Liver (tissue), 9 donors: ENCODE data around the gene ZDHHC21. TPM values are rescaled to one million over a fixed set of nuclear protein-coding genes. Genes with fewer than 3 reads are reported as not detected.
A peak's percentile ranks its signal among the peaks of the same experiment; 100 is the strongest.

ENCODE experiments used
- DNase-seq: peaks from one replicate; pipeline ENCODE4 v3.0.0-alpha.2; 2017; ENCODE audit warnings: low spot score
- H3K27ac ChIP-seq, 2 donors: one replicate each; pipeline ENCODE4 v1.7.0; 2013; ENCODE audit warnings: inconsistent platforms in 2 of 2, low read length in 2 of 2, control low read depth in 1 of 2, low read depth in 1 of 2, mild to moderate bottlenecking in 1 of 2
- H3K27me3 ChIP-seq, 4 donors: one replicate each; pipeline versions ENCODE4 v1.6.1 to v1.7.0; 2013; ENCODE audit warnings: low read length in 3 of 4, inconsistent platforms in 1 of 4, mild to moderate bottlenecking in 1 of 4, moderate library complexity in 1 of 4; ENCODE audit not compliant: control insufficient read depth in 4 of 4, insufficient read depth in 4 of 4
- H3K36me3 ChIP-seq, 4 donors: one replicate each; pipeline versions ENCODE4 v1.6.1 to v1.7.0; 2013; ENCODE audit warnings: low read length in 3 of 4, mild to moderate bottlenecking in 3 of 4, low read depth in 1 of 4, moderate library complexity in 1 of 4; ENCODE audit not compliant: control insufficient read depth in 4 of 4, insufficient read depth in 3 of 4
- H3K4me1 ChIP-seq, 4 donors: one replicate each; pipeline versions ENCODE4 v1.6.1 to v1.7.0; 2013; ENCODE audit warnings: low read length in 3 of 4, mild to moderate bottlenecking in 3 of 4, moderate library complexity in 1 of 4; ENCODE audit not compliant: control insufficient read depth in 4 of 4, insufficient read depth in 4 of 4
- H3K4me3 ChIP-seq, 3 donors: one replicate each; pipeline versions ENCODE4 v1.6.1 to v1.7.0; 2013; ENCODE audit warnings: low read length in 3 of 3, control low read depth in 1 of 3, low read depth in 1 of 3, mild to moderate bottlenecking in 1 of 3
- H3K9ac ChIP-seq, 2 donors: one replicate each; pipeline ENCODE4 v1.7.0; 2013; ENCODE audit warnings: low read length in 2 of 2, mild to moderate bottlenecking in 2 of 2, moderate library complexity in 2 of 2, control low read depth in 1 of 2, low read depth in 1 of 2
- H3K9me3 ChIP-seq, 4 donors: one replicate each; pipeline versions ENCODE4 v1.6.1 to v1.7.0; 2013; ENCODE audit warnings: low read length in 3 of 4; ENCODE audit not compliant: control insufficient read depth in 4 of 4
- EGR1 ChIP-seq, 2 donors: IDR thresholded peaks; 2 replicates each; pipeline ENCODE4 v1.6.1; 2016 to 2018; ENCODE audit warnings: antibody characterized with exemption in 2 of 2, low read depth in 2 of 2
- FOXA1 ChIP-seq: IDR thresholded peaks from 2 replicates; pipeline ENCODE4 v1.6.1; 2016; ENCODE audit warnings: antibody characterized with exemption
- FOXA2 ChIP-seq: IDR thresholded peaks from 2 replicates; pipeline ENCODE4 v1.6.1; 2016; ENCODE audit warnings: antibody characterized with exemption
- GABPA ChIP-seq, 2 donors: IDR thresholded peaks in 1 of 2; conservative IDR thresholded peaks in 1 of 2; 2 replicates each; pipeline ENCODE4 v1.6.1; 2016; ENCODE audit warnings: antibody characterized with exemption in 2 of 2, mild to moderate bottlenecking in 1 of 2, moderate library complexity in 1 of 2
- HNF4A ChIP-seq, 2 donors: conservative IDR thresholded peaks; 2 replicates each; pipeline ENCODE4 v1.6.1; 2016; ENCODE audit warnings: antibody characterized with exemption in 2 of 2, mild to moderate bottlenecking in 2 of 2
- HNF4G ChIP-seq: IDR thresholded peaks from 2 replicates; pipeline ENCODE4 v1.6.1; 2016; ENCODE audit warnings: antibody characterized with exemption
- JUND ChIP-seq, 2 donors: IDR thresholded peaks; 2 replicates each; pipeline ENCODE4 v1.6.1; 2016; ENCODE audit warnings: antibody characterized with exemption in 2 of 2
- NR2F2 ChIP-seq: IDR thresholded peaks from 2 replicates; pipeline ENCODE4 v1.6.1; 2016; ENCODE audit warnings: antibody characterized with exemption
- RAD21 ChIP-seq, 2 donors: IDR thresholded peaks; 2 replicates each; pipeline ENCODE4 v1.6.1; 2016; ENCODE audit warnings: antibody characterized with exemption in 2 of 2, mild to moderate bottlenecking in 2 of 2
- RXRA ChIP-seq, 2 donors: IDR thresholded peaks; 2 replicates each; pipeline ENCODE4 v1.6.1; 2017 to 2018; ENCODE audit warnings: antibody characterized with exemption in 2 of 2, mild to moderate bottlenecking in 1 of 2
- SP1 ChIP-seq: IDR thresholded peaks from 2 replicates; pipeline ENCODE4 v1.6.1; 2018; ENCODE audit warnings: antibody characterized with exemption, mild to moderate bottlenecking
- TAF1 ChIP-seq: conservative IDR thresholded peaks from 2 replicates; pipeline ENCODE4 v1.6.1; 2016; ENCODE audit warnings: antibody characterized with exemption, mild to moderate bottlenecking
- YY1 ChIP-seq: IDR thresholded peaks from 2 replicates; pipeline ENCODE4 v1.6.1; 2016; ENCODE audit warnings: antibody characterized with exemption, mild to moderate bottlenecking
- WGBS: extraction: QIAGEN DNeasy Blood & Tissue Kit; methylation state at CpG from one replicate; pipeline ENCODE4 v1.1.7; 2013; 5-methylcytosine and 5-hydroxymethylcytosine counted together
- polyA plus RNA-seq, 2 donors: library from polyadenylated mRNA; stranded (reverse) in 1 of 2; unstranded in 1 of 2; fragments of 200-250 nt in 1 of 2; fragments of >200 nt in 1 of 2; fragmentation: Nextera tagmentation in 1 of 2; extraction: Ambion mirVana in 1 of 2; gene quantifications; one replicate each; pipeline versions ENCODE4 v1.2.1 to v1.2.3, GENCODE V29; 2013 to 2015
- total RNA-seq, 2 donors: library from RNA; depleted of rRNA; stranded (reverse); fragments of >200 nt; gene quantifications; one replicate each; pipeline ENCODE4 v1.2.3, GENCODE V29; 2014
- TF ChIP-seq, protein P1 (sequence below): IDR thresholded peaks from 2 replicates; pipeline ENCODE4 v1.6.1; 2016; ENCODE audit warnings: antibody characterized with exemption
- TF ChIP-seq, protein P2 (sequence below): IDR thresholded peaks from 2 replicates; pipeline ENCODE4 v1.6.1; 2016; ENCODE audit warnings: antibody characterized with exemption, mild to moderate bottlenecking
- TF ChIP-seq, protein P3 (sequence below): IDR thresholded peaks from 2 replicates; pipeline ENCODE4 v1.6.1; 2016; ENCODE audit warnings: antibody characterized with exemption
- TF ChIP-seq, protein P4 (sequence below): fragments of 150-350 bp; IDR thresholded peaks from 2 replicates; pipeline ENCODE4 v1.5.1; 2017; ENCODE audit warnings: improper control_type of control experiment, low read depth, low read length; ENCODE audit not compliant: missing input control
- TF ChIP-seq, protein P5 (sequence below): IDR thresholded peaks from 2 replicates; pipeline ENCODE4 v1.6.1; 2016; ENCODE audit warnings: antibody characterized with exemption
- donor health status: healthy.
- donor health status: healthy.
- donor health status: healthy.
- donor health status: healthy.
- donor health status: healthy.

The ZDHHC21 gene
- total and polyA plus RNA-seq, 4 donors, result 1.3 to 6.0 (median 2.7) TPM

DNA sequence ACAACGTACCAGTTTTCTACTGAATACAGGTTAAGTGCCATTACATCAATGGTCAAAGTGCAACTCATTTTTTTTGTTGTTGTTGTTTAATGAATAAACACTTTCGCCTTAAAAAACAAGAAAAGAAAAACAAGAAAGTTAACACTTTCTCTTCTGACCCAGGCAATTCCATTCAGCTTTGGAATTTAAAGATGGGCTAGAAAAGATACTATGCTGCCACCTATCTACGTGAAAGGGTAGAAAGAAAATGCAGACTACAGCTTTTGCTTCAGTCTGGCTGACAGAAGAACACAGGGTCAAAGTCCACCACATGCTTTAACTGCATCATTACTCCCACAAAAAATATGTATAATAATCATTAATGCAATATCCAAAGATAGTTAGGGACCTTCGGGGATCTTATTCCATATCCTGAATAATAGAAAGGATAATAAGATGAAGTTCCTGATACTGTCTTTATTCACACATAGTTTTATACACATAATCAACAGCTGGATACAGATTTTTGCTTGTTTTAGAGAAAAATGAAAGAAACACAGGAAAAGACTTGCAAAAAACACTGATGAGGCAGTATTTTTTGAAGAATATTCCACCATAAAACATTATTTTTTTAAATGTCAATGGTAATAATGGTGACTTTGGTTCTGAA, 40.4 kb downstream of the ZDHHC21 start:
- Histone ChIP-seq H3K4me3 (no peak overlapping the region), H3K36me3 (peaks cover 0 to 5% (median 0%) of the 10 kb centered on the region in 4 donors), H3K27me3 (no peaks in the 10 kb centered on the region), H3K9ac (no peak overlapping the region), H3K9me3 (peaks cover 0 to 10% (median 3%) of the 10 kb centered on the region in 4 donors), H3K4me1 (no peaks in the 10 kb centered on the region), H3K27ac (no peak overlapping the region)
- 54% methylated on average over 4 of the region's 4 CpGs for WGBS
- DNase-seq, result no peak
- TF ChIP-seq, protein P1, sequence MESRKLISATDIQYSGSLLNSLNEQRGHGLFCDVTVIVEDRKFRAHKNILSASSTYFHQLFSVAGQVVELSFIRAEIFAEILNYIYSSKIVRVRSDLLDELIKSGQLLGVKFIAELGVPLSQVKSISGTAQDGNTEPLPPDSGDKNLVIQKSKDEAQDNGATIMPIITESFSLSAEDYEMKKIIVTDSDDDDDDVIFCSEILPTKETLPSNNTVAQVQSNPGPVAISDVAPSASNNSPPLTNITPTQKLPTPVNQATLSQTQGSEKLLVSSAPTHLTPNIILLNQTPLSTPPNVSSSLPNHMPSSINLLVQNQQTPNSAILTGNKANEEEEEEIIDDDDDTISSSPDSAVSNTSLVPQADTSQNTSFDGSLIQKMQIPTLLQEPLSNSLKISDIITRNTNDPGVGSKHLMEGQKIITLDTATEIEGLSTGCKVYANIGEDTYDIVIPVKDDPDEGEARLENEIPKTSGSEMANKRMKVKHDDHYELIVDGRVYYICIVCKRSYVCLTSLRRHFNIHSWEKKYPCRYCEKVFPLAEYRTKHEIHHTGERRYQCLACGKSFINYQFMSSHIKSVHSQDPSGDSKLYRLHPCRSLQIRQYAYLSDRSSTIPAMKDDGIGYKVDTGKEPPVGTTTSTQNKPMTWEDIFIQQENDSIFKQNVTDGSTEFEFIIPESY, result no peak
- TF ChIP-seq RXRA (IDR thresholded peaks at IDR 0.05), result no peak
- no peak for TF ChIP-seq GABPA (IDR thresholded peaks at IDR 0.05 in 1 of 2, conservative IDR thresholded peaks at IDR 0.05 in 1 of 2)
- TF ChIP-seq, protein P2, sequence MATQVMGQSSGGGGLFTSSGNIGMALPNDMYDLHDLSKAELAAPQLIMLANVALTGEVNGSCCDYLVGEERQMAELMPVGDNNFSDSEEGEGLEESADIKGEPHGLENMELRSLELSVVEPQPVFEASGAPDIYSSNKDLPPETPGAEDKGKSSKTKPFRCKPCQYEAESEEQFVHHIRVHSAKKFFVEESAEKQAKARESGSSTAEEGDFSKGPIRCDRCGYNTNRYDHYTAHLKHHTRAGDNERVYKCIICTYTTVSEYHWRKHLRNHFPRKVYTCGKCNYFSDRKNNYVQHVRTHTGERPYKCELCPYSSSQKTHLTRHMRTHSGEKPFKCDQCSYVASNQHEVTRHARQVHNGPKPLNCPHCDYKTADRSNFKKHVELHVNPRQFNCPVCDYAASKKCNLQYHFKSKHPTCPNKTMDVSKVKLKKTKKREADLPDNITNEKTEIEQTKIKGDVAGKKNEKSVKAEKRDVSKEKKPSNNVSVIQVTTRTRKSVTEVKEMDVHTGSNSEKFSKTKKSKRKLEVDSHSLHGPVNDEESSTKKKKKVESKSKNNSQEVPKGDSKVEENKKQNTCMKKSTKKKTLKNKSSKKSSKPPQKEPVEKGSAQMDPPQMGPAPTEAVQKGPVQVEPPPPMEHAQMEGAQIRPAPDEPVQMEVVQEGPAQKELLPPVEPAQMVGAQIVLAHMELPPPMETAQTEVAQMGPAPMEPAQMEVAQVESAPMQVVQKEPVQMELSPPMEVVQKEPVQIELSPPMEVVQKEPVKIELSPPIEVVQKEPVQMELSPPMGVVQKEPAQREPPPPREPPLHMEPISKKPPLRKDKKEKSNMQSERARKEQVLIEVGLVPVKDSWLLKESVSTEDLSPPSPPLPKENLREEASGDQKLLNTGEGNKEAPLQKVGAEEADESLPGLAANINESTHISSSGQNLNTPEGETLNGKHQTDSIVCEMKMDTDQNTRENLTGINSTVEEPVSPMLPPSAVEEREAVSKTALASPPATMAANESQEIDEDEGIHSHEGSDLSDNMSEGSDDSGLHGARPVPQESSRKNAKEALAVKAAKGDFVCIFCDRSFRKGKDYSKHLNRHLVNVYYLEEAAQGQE, result no peak
- TF ChIP-seq, protein P3, sequence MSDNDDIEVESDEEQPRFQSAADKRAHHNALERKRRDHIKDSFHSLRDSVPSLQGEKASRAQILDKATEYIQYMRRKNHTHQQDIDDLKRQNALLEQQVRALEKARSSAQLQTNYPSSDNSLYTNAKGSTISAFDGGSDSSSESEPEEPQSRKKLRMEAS, result no peak
- peak; percentile 19 for TF ChIP-seq NR2F2
- no peak for TF ChIP-seq TAF1
- peak; percentile 67 to 78 for TF ChIP-seq RAD21 (IDR thresholded peaks at IDR 0.05)
- no peak for TF ChIP-seq FOXA2
- TF ChIP-seq, protein P4, sequence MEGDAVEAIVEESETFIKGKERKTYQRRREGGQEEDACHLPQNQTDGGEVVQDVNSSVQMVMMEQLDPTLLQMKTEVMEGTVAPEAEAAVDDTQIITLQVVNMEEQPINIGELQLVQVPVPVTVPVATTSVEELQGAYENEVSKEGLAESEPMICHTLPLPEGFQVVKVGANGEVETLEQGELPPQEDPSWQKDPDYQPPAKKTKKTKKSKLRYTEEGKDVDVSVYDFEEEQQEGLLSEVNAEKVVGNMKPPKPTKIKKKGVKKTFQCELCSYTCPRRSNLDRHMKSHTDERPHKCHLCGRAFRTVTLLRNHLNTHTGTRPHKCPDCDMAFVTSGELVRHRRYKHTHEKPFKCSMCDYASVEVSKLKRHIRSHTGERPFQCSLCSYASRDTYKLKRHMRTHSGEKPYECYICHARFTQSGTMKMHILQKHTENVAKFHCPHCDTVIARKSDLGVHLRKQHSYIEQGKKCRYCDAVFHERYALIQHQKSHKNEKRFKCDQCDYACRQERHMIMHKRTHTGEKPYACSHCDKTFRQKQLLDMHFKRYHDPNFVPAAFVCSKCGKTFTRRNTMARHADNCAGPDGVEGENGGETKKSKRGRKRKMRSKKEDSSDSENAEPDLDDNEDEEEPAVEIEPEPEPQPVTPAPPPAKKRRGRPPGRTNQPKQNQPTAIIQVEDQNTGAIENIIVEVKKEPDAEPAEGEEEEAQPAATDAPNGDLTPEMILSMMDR, result peak; percentile 50
- no peak for TF ChIP-seq EGR1 (IDR thresholded peaks at IDR 0.05; ENCODE audit: low read depth in 2 of 2)
- no peak for TF ChIP-seq FOXA1
- TF ChIP-seq SP1, result no peak
- TF ChIP-seq HNF4G, result peak; percentile 81
- TF ChIP-seq YY1, result no peak
- no peak for TF ChIP-seq JUND (IDR thresholded peaks at IDR 0.05)
- peak; percentile 82 to 93 for TF ChIP-seq HNF4A (conservative IDR thresholded peaks at IDR 0.05)
- TF ChIP-seq, protein P5, sequence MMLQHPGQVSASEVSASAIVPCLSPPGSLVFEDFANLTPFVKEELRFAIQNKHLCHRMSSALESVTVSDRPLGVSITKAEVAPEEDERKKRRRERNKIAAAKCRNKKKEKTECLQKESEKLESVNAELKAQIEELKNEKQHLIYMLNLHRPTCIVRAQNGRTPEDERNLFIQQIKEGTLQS, result no peak
